ENCODE results near the gene METTL6.

METTL6 gene

DNA sequence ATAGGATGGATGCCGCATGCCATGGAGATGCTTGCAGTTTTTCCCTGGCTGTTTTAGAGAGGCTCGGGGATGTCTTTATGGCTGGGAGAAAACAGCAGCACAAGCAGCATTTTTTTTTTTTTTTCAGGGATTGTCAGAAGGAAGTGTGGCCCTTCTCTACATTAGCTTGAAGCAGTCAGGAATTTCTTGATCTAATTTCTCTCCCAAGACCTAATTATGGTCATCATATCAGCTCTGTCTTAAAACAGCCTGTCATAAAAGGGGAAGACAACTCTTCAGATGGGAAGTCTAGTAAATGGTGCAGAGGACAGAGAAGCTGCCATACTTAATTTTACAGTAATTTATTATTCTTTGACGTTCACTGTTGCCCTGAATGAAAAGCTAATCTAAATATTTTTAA, 44.5 kb upstream of the METTL6 start:
- TF ChIP-seq, protein P1, sequence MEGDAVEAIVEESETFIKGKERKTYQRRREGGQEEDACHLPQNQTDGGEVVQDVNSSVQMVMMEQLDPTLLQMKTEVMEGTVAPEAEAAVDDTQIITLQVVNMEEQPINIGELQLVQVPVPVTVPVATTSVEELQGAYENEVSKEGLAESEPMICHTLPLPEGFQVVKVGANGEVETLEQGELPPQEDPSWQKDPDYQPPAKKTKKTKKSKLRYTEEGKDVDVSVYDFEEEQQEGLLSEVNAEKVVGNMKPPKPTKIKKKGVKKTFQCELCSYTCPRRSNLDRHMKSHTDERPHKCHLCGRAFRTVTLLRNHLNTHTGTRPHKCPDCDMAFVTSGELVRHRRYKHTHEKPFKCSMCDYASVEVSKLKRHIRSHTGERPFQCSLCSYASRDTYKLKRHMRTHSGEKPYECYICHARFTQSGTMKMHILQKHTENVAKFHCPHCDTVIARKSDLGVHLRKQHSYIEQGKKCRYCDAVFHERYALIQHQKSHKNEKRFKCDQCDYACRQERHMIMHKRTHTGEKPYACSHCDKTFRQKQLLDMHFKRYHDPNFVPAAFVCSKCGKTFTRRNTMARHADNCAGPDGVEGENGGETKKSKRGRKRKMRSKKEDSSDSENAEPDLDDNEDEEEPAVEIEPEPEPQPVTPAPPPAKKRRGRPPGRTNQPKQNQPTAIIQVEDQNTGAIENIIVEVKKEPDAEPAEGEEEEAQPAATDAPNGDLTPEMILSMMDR (IDR thresholded peaks at IDR 0.05; ENCODE audit: low read depth, low read length, poor library complexity, severe bottlenecking), result no peak
- TF ChIP-seq EZH2phosphoT487 (IDR thresholded peaks at IDR 0.05; ENCODE audit: borderline replicate concordance, low read length), result no peak
- H3K27ac ChIP-seq (ENCODE audit: low read depth, low read length), result no peak overlapping the region

DNA sequence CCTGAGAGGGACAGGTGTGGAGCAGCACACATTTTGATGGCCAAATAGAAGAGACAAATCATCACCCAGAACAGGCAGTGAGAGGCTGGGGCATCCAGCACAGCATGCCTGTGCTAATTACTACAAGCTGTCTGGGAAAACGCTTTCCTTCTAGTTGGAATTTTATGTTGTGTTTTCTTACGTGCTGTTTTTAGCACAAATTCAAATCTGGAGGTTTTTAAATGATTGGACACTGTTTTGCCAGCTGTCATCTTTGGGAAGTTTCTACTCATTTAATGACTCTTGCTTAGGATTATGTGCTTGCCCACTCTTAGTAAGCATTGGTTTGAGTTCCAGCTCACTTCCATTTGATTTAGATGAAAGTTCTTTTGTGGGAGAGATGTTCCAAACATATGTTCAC, 43.5 kb upstream of the METTL6 start:
- no peak overlapping the region for H3K4me2 ChIP-seq (ENCODE audit: low read length)
- TF ChIP-seq, protein P1 (IDR thresholded peaks at IDR 0.05; ENCODE audit: low read depth, low read length, poor library complexity, severe bottlenecking), result no peak
- TF ChIP-seq EZH2phosphoT487 (IDR thresholded peaks at IDR 0.05; ENCODE audit: borderline replicate concordance, low read length), result no peak
- H3K4me1 ChIP-seq (ENCODE audit: control insufficient read depth, low read length), result no peaks in the 10 kb centered on the region
- no peaks in the 10 kb centered on the region for H3K36me3 ChIP-seq (ENCODE audit: control insufficient read depth, low read length)
- no peaks in the 10 kb centered on the region for H3F3A ChIP-seq (ENCODE audit: control insufficient read depth, insufficient read depth)
- H4K20me1 ChIP-seq (ENCODE audit: control insufficient read depth, insufficient read depth, low read depth, low read length), result no peaks in the 10 kb centered on the region
- H3K27me3 ChIP-seq (ENCODE audit: control insufficient read depth, low read length), result peaks cover 20% of the 10 kb centered on the region
- H3K27ac ChIP-seq (ENCODE audit: low read depth, low read length), result no peak overlapping the region
- H3K79me2 ChIP-seq (ENCODE audit: control insufficient read depth, low read length), result no peaks in the 10 kb centered on the region
- no peaks in the 10 kb centered on the region for H3K9me2 ChIP-seq (replicated peaks; ENCODE audit: control insufficient read depth, low read length)
- H3K9me3 ChIP-seq (ENCODE audit: control insufficient read depth, insufficient read depth, low read length), result no peaks in the 10 kb centered on the region
- no peak overlapping the region for H3K4me3 ChIP-seq (ENCODE audit: low read length)

More for the DNA sequence above, 44.5 kb upstream of the METTL6 start:
- Histone ChIP-seq H3K9me2 (replicated peaks; ENCODE audit: control insufficient read depth, low read length) (no peaks in the 10 kb centered on the region), H3K4me3 (ENCODE audit: low read length) (no peak overlapping the region), H4K20me1 (ENCODE audit: control insufficient read depth, insufficient read depth, low read depth, low read length) (no peaks in the 10 kb centered on the region), H3F3A (ENCODE audit: control insufficient read depth, insufficient read depth) (no peaks in the 10 kb centered on the region), H3K4me1 (ENCODE audit: control insufficient read depth, low read length) (no peaks in the 10 kb centered on the region), H3K9me3 (ENCODE audit: control insufficient read depth, insufficient read depth, low read length) (no peaks in the 10 kb centered on the region), H3K4me2 (ENCODE audit: low read length) (no peak overlapping the region), H3K79me2 (ENCODE audit: control insufficient read depth, low read length) (no peaks in the 10 kb centered on the region), H3K27me3 (ENCODE audit: control insufficient read depth, low read length) (peaks cover 20% of the 10 kb centered on the region), H3K36me3 (ENCODE audit: control insufficient read depth, low read length) (no peaks in the 10 kb centered on the region)

DNA sequence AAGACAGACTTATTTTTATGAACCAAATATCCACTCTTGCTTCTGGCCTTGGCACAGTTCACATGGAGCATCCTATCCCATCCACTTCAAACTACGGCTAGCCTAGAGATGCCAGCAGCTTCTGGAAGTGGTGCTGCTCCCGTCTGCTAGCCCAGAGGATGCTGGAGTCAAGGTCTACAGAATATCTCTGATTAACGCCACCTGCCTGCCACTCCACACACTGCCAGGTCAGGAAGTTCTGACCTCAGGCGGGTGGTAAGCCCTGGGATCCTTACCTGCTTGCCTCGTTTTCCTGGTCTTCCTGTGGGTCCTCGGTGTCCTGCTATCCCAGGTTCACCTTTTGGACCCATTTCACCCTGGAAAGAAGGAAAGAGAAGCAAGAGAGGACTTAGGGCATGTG, 42.9 kb upstream of the METTL6 start:
- no peak overlapping the region for H3K4me3 ChIP-seq (ENCODE audit: low read length)
- no peaks in the 10 kb centered on the region for H3K9me2 ChIP-seq (replicated peaks; ENCODE audit: control insufficient read depth, low read length)
- H3K79me2 ChIP-seq (ENCODE audit: control insufficient read depth, low read length), result no peaks in the 10 kb centered on the region
- TF ChIP-seq, protein P1 (IDR thresholded peaks at IDR 0.05; ENCODE audit: low read depth, low read length, poor library complexity, severe bottlenecking), result peak; percentile 37
- no peak for TF ChIP-seq EZH2phosphoT487 (IDR thresholded peaks at IDR 0.05; ENCODE audit: borderline replicate concordance, low read length)
- no peak overlapping the region for H3K27ac ChIP-seq (ENCODE audit: low read depth, low read length)
- H3K9me3 ChIP-seq (ENCODE audit: control insufficient read depth, insufficient read depth, low read length), result no peaks in the 10 kb centered on the region
- no peaks in the 10 kb centered on the region for H3K36me3 ChIP-seq (ENCODE audit: control insufficient read depth, low read length)
- H3K4me1 ChIP-seq (ENCODE audit: control insufficient read depth, low read length), result no peaks in the 10 kb centered on the region
- no peaks in the 10 kb centered on the region for H3F3A ChIP-seq (ENCODE audit: control insufficient read depth, insufficient read depth)
- H4K20me1 ChIP-seq (ENCODE audit: control insufficient read depth, insufficient read depth, low read depth, low read length), result no peaks in the 10 kb centered on the region
- no peak overlapping the region for H3K4me2 ChIP-seq (ENCODE audit: low read length)
- H3K27me3 ChIP-seq (ENCODE audit: control insufficient read depth, low read length), result peaks cover 20% of the 10 kb centered on the region
